HG02973 (cell line): ENCODE results near the gene TLX2.

ENCODE experiments used
- ATAC-seq: cut with Tn5 transposase; IDR thresholded peaks from one replicate; pipeline ENCODE4 v1.9.1; 2021; ENCODE audit warnings: moderate library complexity; ENCODE audit not compliant: unreplicated experiment

The TLX2 gene

DNA sequence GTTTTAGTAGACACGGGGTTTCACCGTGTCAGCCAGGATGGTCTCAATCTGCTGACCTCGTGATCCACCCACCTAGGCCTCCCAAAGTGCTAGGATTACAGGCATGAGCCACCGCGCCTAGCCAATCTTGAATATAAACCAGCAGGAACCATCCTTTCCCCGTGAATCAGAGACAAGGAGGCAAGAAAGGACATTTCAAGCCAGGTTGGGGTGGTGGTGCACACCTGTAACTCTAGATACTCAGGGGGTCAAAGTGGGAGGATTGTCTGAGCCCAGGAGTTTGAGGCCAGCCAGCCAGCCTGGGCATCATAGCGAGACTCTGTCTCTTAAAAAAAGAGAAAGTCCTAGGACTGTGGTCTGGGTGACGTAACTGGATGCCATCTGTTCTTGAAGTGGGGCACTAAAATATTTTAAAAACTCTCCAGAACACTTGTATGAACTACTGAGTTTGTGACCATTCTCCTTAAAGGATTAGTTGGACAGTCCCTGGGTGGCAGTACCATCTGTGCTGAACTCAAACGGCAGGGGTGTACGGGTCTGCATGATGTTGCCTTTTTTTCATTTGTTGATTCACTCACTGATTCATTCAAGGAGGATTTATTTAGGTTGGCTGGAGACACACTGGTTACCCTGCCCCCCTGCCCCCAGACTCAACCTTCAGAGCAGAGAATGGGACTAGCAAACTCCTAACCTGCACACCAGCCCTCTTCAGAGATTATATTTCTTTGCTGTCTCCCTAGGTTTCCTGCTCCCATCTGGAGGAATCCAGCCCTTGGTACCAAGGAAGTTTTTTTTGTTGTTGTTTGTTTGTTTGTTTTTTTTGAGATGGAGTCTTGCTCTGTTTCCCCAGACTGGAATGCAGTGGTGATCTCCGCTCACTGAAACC, 2.9 kb upstream of the TLX2 start:
- ATAC-seq = no peak

DNA sequence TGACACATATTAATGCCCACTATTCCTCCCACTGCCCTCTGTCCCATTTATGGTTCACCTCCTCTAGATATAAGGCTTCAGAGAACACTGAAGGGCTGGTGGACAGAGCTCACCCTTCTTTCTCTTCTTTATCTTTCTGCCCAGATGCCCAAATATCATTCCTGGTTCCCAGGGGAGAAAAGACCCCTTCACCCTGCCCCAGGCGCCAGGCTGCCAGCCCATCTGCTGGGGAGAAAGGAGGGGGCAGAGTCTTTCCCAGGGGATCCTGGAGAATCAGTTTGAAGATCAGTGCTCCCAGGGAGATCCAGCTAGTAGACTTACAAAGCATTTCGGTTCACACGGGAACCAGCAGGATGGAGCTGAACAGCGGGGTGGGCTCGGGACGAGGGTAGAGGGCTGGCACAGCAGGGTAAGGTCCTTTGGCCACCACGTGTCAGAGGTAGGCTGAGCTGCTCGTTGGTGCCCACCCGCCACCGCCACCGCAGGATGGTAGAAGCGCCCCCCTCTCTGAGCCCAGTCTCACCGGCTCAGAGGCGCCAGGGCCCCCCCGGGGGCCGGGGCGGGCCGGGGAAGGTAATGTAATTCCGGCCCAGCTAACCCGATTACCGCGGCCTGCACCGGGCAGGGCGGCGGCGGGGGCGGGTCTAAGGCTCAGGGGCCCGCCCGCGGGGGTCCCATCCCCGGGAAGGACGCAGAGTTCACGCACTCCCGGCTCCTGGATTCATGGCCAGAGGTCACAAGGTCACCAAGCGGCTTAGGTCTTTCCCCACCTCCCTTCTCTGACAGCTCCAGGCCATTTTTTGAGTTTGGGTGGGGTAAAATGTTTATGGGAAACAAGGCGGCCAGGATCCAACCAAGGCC, 1.3 kb upstream of the TLX2 start:
- no peak for ATAC-seq

DNA sequence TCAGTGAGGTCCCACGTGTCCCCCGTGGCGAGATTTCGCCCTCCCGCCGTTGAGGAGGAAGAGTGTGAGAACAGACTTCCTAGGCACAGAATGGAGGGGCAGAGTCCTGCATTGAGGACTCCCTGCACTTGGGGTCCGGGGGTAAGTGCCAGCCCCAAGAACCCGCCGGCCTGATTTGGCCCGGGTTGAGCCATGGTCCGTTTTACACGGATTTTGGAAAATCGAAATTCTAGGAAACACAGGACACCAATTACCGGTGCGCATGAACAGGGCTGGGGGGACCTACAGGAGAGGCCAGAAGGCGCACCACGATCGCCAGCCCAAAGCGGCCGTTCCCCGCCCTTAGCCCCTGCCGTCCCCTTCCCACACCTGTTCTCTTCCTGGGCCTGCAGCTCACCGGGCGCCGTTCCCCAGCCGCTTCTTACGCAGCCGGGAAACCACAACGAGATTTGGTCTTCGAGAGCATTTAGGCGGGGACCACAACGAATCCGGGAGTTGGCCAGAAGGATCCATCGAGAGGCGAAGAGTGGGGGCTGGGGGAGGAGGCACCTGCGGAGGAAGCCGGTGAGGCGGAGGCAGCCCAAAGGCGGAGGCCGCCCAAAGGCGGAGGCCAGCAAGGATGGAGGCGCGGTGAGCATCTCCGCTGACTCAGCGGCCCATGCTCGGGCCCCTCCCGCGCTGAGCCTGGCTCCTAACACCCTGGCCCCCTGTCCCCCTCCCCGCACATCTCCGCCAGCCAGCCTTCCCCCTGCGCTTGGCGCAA, 464 bp upstream of the TLX2 start:
- no peak for ATAC-seq

DNA sequence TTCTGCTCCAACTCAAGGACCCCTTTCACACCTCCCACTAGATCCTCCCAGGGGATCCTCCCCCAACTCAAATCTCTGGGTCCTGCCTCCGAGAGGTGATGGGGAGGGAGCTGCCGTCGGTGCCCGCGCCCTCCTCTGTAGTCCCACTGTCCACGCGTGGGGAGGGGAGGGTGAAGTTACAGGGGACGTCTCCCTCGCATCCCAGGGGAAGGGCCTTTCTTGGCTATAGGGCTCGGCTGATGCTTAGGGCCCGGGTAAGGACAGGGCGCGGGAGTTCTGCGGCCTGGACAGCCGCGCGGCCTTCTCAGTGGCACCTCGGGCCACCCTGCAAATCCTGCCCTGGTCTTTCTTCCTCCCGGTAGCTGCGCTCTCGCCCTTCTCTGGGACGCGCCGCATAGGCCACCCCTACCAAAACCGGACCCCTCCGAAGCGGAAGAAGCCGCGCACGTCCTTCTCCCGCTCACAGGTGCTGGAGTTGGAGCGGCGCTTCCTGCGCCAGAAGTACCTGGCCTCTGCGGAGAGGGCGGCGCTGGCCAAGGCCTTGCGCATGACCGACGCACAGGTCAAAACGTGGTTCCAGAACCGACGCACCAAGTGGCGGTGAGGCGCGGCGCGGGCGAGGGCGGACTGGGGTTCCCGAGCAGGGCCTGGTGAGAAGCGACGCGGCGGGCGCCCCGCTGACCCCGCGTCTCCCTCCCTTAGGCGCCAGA, 1.2 kb downstream of the TLX2 start:
- no peak for ATAC-seq

DNA sequence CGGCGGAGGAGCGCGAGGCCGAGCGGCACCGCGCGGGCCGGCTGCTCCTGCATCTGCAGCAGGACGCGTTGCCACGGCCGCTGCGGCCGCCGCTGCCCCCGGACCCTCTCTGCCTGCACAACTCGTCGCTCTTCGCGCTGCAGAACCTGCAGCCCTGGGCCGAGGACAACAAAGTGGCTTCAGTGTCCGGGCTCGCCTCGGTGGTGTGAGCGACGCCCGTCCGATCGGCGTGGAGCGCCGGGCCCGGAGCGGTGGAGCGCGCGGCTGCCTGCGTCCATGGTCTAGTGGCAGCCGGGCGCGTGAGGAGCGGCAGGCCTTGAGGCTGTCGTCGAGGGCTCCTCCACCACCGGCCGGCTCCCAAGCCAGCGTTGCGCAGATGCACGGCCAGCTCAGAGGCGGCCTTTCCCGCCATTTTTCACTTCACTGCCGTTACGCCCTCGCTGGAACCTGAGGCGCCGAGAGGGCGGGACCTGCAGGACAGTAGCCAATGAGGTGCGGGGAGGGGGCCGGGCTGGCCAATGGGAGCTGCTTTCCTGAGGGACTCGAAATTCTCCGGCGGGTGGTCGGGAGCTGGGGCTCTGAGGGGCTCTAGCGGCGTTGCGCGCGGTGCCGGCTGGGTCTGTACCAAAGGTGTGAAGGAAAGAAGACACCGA, 1.9 kb downstream of the TLX2 start:
- no peak for ATAC-seq

DNA sequence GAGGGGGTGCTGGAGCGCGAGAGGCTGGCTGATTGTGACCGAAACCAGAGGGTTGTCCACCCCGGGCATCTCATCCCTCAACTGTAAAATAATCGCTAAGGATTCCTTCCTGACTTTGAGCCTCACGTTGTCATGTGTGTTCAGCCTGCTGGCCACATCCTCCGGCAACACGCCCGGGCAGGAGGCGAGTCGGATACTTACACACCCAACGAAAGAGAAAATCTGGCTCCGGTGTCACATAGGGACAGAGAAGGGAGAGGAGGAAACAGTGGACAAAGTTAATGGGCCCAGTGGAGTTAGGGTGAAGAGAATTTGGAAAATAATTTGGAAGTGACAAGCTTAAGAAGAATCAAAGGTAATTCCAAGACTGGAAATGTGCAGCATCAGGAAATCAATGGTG, 2.4 kb downstream of the TLX2 start:
- no peak for ATAC-seq

DNA sequence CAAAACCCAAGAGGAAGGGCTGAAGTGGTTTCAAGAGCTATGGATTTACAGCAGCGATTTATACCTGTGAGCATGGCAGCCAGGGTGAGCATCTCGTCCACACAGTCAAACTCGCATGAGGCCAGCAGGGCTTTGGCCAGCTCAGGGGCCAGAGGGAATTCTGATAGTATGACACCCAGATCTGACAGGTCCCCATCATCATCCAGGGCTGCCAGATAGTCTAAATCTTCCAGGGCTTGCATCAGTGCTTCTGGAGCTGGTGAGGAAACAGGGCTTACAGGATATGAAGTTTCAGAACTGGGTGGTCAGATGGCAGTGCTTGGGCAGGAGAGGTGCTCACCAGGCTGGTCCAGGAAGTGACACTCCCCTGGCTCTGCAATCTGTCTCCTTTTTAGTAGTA, 8.3 kb downstream of the TLX2 start:
- no peak for ATAC-seq

DNA sequence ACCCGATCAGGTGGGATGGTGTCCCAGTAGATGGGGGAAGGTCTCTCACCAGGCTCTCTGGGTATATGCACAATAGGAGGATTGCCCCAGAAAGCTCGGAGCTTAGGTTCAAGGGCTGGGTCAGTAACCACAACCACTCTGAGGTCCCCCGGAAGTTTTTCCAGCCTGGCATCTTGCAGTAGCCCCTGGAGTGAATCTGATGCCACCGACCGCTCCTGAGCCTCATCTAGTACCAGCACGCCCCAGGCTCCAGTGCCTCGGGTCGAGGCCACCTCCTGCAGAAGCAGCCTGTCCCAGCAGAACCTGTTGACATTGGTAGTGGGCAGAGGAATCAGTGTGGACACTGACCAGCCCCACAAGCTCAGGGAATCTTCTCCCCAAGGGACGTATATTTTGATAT, 9.8 kb downstream of the TLX2 start:
- no peak for ATAC-seq

DNA sequence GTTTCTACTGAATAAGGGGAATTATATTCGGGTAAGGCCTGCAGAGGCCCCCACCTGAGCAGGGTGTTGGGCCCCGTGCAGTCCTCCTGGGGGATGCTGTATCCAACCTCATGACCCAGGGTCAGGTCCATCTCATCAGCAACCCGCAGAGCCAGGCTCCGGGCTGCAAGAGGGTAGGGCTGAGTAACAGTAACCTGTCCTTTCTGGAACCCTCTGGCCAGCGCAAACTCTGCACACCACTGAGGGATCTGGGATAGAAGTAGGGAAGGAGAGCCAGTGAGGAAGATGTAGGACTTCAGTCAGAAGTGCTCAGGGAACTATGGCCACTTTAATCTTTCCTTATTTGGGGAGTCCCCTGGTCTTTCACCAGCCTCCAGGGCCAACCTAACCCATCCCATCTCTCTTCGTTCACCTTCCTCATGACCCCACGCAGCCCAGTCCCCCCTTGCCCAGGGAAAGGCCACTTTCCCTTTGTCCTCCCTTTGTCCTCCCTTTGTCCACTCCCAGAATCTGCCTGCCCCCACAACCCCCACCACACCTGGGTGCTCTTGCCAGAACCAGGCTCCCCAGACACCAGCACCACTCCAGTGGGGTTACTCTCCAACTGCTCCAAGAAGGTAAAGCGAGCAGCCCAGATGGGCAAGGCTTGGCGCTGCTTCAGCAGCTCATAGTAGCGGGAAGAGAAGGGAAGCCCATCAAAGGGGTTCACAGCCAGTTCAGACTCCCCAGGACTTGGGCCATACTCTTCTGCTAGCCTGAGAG, 10.9 kb downstream of the TLX2 start:
- ATAC-seq = no peak

DNA sequence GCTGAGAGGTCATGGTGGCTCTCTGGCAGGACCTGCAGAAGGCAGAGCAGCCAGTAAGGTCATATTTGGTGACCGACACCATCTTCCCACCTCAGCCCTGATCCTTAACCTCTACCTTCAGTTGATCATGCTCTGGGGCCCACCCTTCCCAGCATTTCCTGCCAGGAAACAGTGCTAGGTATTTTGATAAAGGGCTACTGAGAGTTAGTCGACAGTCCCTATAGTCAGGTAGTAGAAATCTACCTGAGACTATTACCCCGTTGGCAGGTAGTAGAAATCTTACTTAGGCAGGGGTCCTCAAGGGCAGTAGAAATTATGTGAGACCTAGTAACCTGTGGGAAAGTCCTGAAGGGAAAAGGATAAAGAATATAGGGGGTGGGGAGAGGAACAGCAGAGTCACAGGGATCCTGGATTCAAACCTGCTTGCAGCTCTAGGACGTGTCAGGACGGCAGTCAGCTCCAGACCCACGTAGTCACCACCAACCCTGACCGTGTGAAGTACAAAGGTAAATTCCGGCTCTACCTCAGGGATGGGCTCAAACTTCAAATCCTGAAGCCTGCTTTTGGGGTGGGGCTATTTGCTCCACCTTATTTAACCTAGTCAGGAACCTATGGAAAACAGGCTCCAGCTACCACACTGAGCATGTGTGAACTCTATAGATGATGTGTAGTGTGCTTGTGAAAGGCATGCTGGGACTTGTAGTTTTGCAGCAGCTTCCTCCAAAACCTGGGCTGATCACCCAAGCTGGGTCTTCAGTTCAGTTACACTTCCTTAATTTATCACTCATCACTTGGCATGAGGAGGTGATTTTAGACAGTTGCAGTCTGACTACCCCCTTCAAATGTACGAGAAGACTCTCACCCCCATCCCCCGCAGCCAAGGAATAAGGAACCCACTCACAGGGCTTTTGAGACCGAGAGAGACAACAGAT, 11.7 kb downstream of the TLX2 start, which contains the start of gene DQX1:
TSS of gene DQX1 (minus strand) at position 515 of the 932 bp plus-strand sequence. CDS start at position 13, 502 bp downstream.
- no peak for ATAC-seq

DNA sequence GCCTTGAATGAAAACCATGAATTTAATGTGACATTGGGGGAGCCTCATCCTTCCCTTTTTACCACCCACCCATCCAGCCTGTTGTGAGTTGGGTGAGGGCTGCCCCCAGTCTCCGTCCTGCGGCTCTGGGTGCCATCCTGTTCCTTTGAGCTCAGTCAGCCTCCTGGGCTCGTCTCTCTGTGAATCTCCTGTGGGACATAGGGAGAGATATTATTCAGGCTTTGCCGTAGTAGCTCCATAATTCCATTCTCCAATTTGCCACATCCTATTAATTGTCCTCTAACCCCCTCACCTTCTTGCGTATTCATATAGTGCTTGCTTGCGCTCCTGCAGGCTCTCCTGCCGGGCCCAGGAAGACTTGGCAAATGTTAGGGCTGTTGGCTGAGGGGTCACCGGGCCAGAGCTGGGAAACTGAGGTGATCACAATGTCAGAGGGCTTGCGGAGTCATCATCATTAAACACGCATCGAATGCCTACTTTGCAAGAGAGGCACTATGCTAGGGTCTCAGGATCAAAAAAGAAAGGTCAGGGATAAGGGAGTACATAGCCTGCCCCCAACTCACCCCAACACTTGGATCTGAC, 12.5 kb downstream of the TLX2 start:
- ATAC-seq = no peak

DNA sequence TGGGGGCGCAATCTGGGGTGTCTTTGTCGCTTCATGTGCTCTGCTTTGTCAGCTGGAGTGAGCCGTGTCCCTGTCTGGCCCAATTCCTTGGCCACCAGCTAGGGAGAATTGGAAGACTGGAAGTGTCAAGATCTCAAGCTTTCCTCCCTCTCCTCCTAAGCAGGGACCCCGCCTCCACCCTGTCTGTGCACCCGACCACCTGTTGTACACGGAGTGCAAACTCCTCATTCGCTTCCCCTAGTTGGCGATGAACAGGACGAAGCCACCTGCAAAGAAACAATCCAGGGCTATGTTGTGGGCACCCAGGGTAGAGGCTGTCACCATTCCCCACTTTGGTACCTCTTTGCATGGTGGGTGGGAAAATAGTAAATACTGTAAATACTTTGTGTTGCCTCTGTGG, 13.5 kb downstream of the TLX2 start:
- ATAC-seq = no peak

DNA sequence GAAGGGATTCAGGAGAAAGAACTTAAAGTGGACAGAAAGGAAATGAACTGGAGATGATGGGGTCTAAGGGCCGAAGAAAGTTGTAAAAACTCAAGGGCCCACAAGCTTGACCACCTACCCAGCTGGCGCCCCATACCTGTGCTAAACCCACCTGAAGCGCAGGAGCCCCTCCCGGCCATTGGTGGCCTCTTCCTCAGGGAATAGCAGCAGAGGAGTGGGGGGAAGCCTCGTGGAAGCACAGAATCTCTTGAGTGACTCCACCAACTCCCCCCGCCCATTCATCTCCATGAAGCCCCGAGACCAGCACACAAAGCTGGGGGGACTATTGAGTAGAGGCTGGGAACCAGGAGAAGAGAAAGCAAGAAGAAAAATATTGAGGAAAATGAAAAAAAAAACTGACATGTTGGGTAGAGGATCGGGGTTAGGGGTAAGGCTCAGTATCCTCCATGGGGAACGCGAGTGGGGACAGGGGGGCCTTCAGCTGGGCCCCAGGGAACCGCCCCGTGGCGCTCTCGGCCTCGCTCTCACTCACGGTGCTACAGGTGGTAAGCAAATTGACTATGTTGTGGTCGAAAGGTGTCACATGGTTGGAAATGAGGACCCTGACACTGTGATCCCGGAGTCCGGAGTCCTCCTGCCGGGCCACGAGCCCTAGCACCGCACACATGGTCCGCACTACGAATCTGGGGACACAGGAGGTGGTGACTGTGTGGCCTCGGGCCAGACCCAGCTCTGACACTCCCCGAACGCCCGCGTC, 14.5 kb downstream of the TLX2 start:
- ATAC-seq = peak; percentile 2

DNA sequence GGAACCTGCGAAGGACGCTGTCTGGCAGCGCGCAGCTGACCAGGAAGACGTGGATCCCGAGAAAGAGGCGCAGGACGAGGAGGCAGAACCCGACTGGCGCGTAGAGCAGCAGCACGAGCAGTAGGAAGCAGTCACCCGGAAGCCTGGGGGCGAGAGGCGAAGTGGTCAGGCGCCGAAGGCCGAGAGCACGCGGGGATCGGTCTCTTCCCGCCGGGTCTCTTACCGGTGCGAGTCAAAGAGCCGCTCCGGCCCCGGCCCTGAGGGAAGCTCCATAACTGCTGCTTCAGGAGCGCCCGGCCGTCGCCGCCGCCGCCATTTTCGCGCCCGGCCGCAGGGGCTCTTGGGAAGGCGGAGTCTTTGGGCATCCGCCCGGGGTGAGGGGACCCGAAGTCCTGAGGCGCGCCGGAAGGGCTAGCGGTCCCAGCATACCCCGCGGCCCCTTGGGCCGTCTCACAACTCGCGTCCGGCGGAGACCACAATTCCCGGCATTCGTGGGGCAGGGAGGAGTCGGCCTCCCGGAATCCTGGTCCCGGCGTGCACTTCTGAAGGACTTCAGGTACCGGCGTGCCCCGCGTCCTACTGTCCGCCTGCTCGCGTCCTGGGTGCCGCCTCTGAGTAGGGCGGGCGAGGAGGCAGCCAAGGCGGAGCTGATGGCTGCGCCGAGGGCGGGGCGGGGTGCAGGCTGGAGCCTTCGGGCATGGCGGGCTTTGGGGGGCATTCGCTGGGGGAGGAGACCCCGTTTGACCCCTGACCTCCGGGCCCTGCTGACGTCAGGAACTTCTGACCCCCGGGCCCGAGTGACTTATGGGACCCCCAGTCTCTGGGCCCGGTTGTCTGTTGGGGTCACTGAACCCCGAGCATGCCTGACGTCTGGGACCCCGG, 15.3 kb downstream of the TLX2 start, which contains the start of the genes AUP1 and HTRA2:
TSS of gene AUP1 (minus strand) at position 350 of the 882 bp plus-strand sequence. CDS start at position 273, 77 bp downstream.
TSS of gene HTRA2 (plus strand) at position 577 of the 882 bp plus-strand sequence. CDS start at position 651, 74 bp downstream.
- peak; percentile 79 for ATAC-seq

DNA sequence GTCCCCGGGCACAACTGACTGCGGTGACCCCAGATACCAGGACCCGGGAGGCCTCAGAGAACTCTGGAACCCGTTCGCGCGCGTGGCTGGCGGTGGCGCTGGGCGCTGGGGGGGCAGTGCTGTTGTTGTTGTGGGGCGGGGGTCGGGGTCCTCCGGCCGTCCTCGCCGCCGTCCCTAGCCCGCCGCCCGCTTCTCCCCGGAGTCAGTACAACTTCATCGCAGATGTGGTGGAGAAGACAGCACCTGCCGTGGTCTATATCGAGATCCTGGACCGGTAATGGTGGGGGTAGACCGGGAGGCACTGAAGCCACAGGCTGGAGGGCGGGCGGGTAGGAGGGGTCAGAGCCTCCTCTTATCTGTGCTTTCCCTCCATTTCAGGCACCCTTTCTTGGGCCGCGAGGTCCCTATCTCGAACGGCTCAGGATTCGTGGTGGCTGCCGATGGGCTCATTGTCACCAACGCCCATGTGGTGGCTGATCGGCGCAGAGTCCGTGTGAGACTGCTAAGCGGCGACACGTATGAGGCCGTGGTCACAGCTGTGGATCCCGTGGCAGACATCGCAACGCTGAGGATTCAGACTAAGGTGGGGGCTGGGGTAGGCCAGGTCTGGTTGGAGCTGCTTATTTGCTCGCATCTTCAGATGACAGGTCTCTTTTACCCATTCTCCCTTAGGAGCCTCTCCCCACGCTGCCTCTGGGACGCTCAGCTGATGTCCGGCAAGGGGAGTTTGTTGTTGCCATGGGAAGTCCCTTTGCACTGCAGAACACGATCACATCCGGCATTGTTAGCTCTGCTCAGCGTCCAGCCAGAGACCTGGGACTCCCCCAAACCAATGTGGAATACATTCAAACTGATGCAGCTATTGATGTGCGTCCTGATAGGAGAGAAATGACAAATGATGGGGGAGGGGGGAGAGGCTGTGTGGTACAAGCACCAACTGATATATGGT, 16.3 kb downstream of the TLX2 start:
- peak; percentile 36 for ATAC-seq
